Panc1 (cell line): ENCODE measurements around the gene PEX16.

Experiments
- POLR2AphosphoS5 ChIP-seq: IDR thresholded peaks from 2 replicates; pipeline ENCODE4 v1.6.1; 2012; ENCODE audit warnings: mild to moderate bottlenecking, low read depth, low read length, moderate library complexity
- SIN3A ChIP-seq: IDR thresholded peaks from 2 replicates; pipeline ENCODE4 v1.6.1; 2012; ENCODE audit warnings: low read depth, mild to moderate bottlenecking, low read length, moderate library complexity, borderline replicate concordance; ENCODE audit not compliant: insufficient read depth
- TF ChIP-seq, protein P1 (sequence below): fragments of 450-650 bp; IDR thresholded peaks from 2 replicates; pipeline ENCODE4 v1.5.1; 2017; ENCODE audit warnings: mild to moderate bottlenecking

DNA sequence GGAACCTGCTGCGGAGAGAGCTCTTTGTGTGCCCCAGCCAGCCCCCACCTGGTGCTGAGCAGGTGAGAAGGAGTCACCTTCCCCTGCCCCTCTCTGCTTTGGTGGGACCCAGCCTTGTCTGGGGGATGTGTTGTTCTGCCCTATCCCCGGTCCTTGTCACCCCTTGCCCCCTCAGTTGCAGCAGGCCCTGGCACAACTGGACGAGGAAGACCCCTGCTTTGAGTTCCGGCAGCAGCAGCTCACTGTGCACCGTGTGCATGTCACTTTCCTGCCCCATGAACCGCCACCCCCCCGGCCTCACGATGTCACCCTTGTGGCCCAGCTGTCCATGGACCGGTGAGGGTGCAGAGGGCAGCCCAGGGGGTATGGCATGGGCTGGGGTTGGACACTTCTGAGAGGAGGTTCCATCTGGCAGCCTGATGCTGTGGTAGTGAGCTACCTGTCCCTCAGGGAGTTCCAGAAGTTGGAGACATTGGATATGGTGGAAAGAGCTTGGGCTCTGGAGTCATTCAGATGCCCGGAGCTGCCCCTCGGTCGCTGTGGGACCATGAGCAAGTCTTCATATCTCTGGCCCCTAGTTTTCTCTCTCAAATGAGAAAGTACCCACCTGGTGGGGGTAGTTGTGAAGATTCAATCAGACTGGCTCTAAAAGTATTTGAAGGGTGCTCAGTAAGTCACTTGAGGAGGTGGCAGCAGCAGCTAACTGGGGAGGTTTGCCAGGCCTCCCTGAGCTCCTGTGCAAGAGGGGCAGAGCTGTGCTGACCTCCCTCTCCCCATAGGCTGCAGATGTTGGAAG is 9.1 kb upstream of the PEX16 start:
- TF ChIP-seq, protein P1, sequence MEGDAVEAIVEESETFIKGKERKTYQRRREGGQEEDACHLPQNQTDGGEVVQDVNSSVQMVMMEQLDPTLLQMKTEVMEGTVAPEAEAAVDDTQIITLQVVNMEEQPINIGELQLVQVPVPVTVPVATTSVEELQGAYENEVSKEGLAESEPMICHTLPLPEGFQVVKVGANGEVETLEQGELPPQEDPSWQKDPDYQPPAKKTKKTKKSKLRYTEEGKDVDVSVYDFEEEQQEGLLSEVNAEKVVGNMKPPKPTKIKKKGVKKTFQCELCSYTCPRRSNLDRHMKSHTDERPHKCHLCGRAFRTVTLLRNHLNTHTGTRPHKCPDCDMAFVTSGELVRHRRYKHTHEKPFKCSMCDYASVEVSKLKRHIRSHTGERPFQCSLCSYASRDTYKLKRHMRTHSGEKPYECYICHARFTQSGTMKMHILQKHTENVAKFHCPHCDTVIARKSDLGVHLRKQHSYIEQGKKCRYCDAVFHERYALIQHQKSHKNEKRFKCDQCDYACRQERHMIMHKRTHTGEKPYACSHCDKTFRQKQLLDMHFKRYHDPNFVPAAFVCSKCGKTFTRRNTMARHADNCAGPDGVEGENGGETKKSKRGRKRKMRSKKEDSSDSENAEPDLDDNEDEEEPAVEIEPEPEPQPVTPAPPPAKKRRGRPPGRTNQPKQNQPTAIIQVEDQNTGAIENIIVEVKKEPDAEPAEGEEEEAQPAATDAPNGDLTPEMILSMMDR, result no peak
- TF ChIP-seq POLR2AphosphoS5 (no peak), SIN3A (no peak)
